ENCODE results near the gene ABHD12. TPM values are rescaled to one million over a fixed set of nuclear protein-coding genes. Genes with fewer than 3 reads are reported as not detected.

Gene ABHD12
- total and polyA plus RNA-seq, 2 donors (not counting 1 experiment from before 2014, with no cell fraction given): 79.1 to 84.6 TPM

GRCh38 chr20:25282796-25283195, 107.8 kb downstream of the ABHD12 start:
- Histone ChIP-seq H3K79me2 (ENCODE audit: control insufficient read depth, insufficient read depth, low read length) (no peaks in the 10 kb centered on the region), H3K4me2 (ENCODE audit: extremely low read depth, insufficient read depth, low read length) (no peak overlapping the region)

GRCh38 chr20:25282034-25282781, 108.4 kb downstream of the ABHD12 start:
- H3K27ac ChIP-seq (ENCODE audit: insufficient read depth, low read length): no peak overlapping the region
- H3K4me1 ChIP-seq (ENCODE audit: control insufficient read depth, extremely low read depth, insufficient read depth, low read length): no peaks in the 10 kb centered on the region
- DNase-seq (ENCODE audit: low read depth in 2 of 2): no peak
- TF ChIP-seq CTCF (conservative IDR thresholded peaks at IDR 0.05 in 1 of 2, IDR thresholded peaks at IDR 0.05 in 1 of 2; ENCODE audit: low read depth in 1 of 2, low read length in 2 of 2): no peak
- no peak for TF ChIP-seq EZH2 (IDR thresholded peaks at IDR 0.05; ENCODE audit: low read length, missing control alignments)
- no peak overlapping the region for H3K4me3 ChIP-seq (replicated peaks in 1 of 4; ENCODE audit: control extremely low read depth in 1 of 4, insufficient read depth in 1 of 4, low read depth in 3 of 4, low read length in 4 of 4)
- no peak overlapping the region for H2AFZ ChIP-seq (ENCODE audit: low read length)
- peaks cover 32% of the 10 kb centered on the region for H3K36me3 ChIP-seq (ENCODE audit: control insufficient read depth, insufficient read depth, low read length)
- no peaks in the 10 kb centered on the region for H4K20me1 ChIP-seq (ENCODE audit: control insufficient read depth, extremely low read depth, insufficient read depth, low read length)
- no peak overlapping the region for H3K4me2 ChIP-seq (ENCODE audit: extremely low read depth, insufficient read depth, low read length)
- H3K9me3 ChIP-seq (ENCODE audit: control insufficient read depth, insufficient read depth, low read depth, low read length): no peaks in the 10 kb centered on the region
- no peaks in the 10 kb centered on the region for H3K79me2 ChIP-seq (ENCODE audit: control insufficient read depth, insufficient read depth, low read length)
- H3K27me3 ChIP-seq (ENCODE audit: control insufficient read depth, insufficient read depth, low read length): no peaks in the 10 kb centered on the region
- H3K9ac ChIP-seq (ENCODE audit: insufficient read depth, low read length): no peak overlapping the region

More at GRCh38 chr20:25282796-25283195, 107.8 kb downstream of the ABHD12 start:
- Histone ChIP-seq H3K27me3 (ENCODE audit: control insufficient read depth, insufficient read depth, low read length) (no peaks in the 10 kb centered on the region), H3K9ac (ENCODE audit: insufficient read depth, low read length) (no peak overlapping the region), H4K20me1 (ENCODE audit: control insufficient read depth, extremely low read depth, insufficient read depth, low read length) (no peaks in the 10 kb centered on the region), H3K4me1 (ENCODE audit: control insufficient read depth, extremely low read depth, insufficient read depth, low read length) (no peaks in the 10 kb centered on the region), H3K9me3 (ENCODE audit: control insufficient read depth, insufficient read depth, low read depth, low read length) (no peaks in the 10 kb centered on the region), H3K36me3 (ENCODE audit: control insufficient read depth, insufficient read depth, low read length) (peaks cover 32% of the 10 kb centered on the region), H3K4me3 (replicated peaks in 1 of 4; ENCODE audit: control extremely low read depth in 1 of 4, insufficient read depth in 1 of 4, low read depth in 3 of 4, low read length in 4 of 4) (no peak overlapping the region), H3K27ac (ENCODE audit: insufficient read depth, low read length) (no peak overlapping the region), H2AFZ (ENCODE audit: low read length) (no peak overlapping the region)
- TF ChIP-seq EZH2 (IDR thresholded peaks at IDR 0.05; ENCODE audit: low read length, missing control alignments): no peak
- no peak for TF ChIP-seq CTCF (conservative IDR thresholded peaks at IDR 0.05 in 1 of 2, IDR thresholded peaks at IDR 0.05 in 1 of 2; ENCODE audit: low read depth in 1 of 2, low read length in 2 of 2)
- no peak for DNase-seq (ENCODE audit: low read depth in 2 of 2)

GRCh38 chr20:25281541-25281991, 109.1 kb downstream of the ABHD12 start:
- Histone ChIP-seq H3K27me3 (ENCODE audit: control insufficient read depth, insufficient read depth, low read length) (no peaks in the 10 kb centered on the region), H3K4me1 (ENCODE audit: control insufficient read depth, extremely low read depth, insufficient read depth, low read length) (no peaks in the 10 kb centered on the region), H3K9ac (ENCODE audit: insufficient read depth, low read length) (no peak overlapping the region), H3K4me3 (replicated peaks in 1 of 4; ENCODE audit: control extremely low read depth in 1 of 4, insufficient read depth in 1 of 4, low read depth in 3 of 4, low read length in 4 of 4) (no peak overlapping the region), H3K9me3 (ENCODE audit: control insufficient read depth, insufficient read depth, low read depth, low read length) (no peaks in the 10 kb centered on the region), H4K20me1 (ENCODE audit: control insufficient read depth, extremely low read depth, insufficient read depth, low read length) (no peaks in the 10 kb centered on the region), H3K4me2 (ENCODE audit: extremely low read depth, insufficient read depth, low read length) (no peak overlapping the region), H3K36me3 (ENCODE audit: control insufficient read depth, insufficient read depth, low read length) (peaks cover 34% of the 10 kb centered on the region), H3K27ac (ENCODE audit: insufficient read depth, low read length) (no peak overlapping the region), H3K79me2 (ENCODE audit: control insufficient read depth, insufficient read depth, low read length) (no peaks in the 10 kb centered on the region), H2AFZ (ENCODE audit: low read length) (no peak overlapping the region)
- no peak for TF ChIP-seq EZH2 (IDR thresholded peaks at IDR 0.05; ENCODE audit: low read length, missing control alignments)
- no peak for TF ChIP-seq CTCF (conservative IDR thresholded peaks at IDR 0.05 in 1 of 2, IDR thresholded peaks at IDR 0.05 in 1 of 2; ENCODE audit: low read depth in 1 of 2, low read length in 2 of 2)
- DNase-seq (ENCODE audit: low read depth in 2 of 2): no peak
